ENCODE data around the gene FBXL17. TPM values are rescaled to one million over a fixed set of nuclear protein-coding genes. Genes with fewer than 3 reads are reported as not detected.

Gene FBXL17
- total RNA-seq, 1 experiment from 2014 or later = 8.3 TPM

DNA sequence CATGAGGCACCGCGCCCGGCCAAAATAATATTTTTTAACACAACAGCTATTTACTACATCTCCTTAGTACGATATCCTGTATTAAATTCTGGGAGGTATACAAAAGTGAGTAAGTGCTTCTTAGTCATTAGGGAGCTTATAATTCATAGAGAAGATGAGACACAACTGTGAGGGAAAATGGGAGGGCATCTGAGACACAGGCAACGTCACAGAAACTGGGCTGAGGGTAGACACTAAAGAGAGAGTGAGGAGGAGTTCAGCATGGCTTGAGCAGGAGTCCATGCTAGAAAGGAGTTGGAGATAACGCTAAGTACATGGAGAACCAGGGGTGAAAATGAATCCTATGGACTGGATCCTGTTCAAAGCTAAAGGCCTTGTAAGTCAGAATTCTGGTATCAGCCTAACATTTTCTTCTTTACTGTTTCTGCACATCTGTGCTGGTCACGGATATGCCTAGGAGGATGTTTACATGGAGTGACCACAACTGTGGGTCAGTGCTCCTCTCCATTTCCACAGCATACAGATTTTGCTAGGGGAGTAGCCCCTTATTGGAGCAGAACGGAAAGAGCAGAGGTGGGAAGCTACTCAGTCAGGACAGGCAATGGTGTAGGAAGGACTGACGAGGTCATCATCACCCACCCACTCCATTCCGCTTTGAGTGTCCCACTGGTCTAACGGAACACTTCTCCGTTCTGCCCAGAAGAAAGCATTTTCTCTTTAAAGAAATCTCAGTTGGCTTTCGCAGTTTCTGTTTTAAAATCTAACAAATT lies 400.8 kb downstream of the FBXL17 start:
- in situ Hi-C loops (cut with HindIII; ENCODE audit: low sequenced_read_pairs) = no loop called here
- no peak for DNase-seq (ENCODE audit: low spot score)

DNA sequence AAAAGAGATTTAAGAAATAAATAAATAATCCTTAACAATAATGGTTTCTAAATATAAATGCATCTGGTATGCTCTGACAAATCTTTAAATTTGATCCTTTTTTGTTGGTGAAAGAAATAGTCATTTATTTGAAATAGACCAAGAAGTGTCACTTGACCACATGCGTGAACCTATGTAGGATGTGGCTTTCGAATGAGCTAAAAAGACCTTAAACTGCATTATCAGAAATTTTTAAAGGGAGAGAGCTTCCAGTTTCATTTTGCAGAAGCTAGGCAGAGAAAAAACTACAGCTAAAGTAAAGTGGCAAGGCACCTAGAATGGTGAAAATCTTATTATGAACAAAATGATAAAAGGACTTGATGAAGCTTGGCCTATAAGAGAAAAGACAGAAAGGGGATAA lies 402.0 kb downstream of the FBXL17 start:
- in situ Hi-C loops (cut with HindIII; ENCODE audit: low sequenced_read_pairs) = no loop called here
- DNase-seq (ENCODE audit: low spot score) = no peak

DNA sequence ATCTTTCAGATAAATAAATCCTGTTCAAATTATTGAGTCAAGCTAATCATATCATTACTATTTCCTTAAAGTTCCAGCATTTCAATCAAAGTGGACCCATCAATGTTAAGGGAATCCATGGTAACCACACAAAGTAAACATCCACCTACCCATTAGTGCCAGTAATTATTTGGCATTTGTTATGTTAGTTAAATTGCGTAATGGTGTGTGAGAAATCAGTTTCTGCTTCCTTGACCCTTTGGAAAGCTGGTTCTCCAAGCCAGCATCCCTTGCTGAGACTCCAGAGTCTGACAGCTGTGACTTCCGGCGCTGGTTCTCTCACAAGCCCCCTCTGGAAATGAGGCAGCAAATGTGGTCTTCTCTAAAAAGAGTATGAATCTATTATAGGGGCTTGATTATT lies 402.6 kb downstream of the FBXL17 start:
- in situ Hi-C loops (cut with HindIII; ENCODE audit: low sequenced_read_pairs) = no loop called here
- no peak for DNase-seq (ENCODE audit: low spot score)

DNA sequence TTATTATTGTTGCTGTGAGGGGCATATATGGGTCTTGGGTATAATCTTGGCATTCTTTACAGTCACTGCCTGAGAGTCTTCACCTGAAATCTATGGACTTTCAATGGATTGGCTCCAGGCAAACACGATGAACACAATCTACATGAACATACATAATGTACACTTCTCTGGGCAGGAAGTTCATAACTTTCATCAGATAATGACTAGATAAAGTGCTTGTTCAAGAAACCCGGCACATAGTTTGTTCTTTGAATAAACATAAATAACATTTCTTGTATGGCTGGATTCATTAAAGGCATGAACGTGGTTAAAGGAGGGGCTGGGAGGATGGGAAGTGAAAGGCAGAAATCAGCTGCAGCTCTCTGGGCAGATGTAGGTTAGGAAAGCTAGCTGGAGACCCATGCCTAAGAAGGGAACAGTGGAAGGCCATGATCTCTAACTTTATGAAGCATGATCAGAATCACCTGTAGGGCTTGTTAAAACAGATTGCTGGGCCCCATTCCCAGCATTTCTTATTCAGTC lies 404.3 kb downstream of the FBXL17 start:
- in situ Hi-C loops (cut with HindIII; ENCODE audit: low sequenced_read_pairs) = no loop called here
- DNase-seq (ENCODE audit: low spot score) = no peak

DNA sequence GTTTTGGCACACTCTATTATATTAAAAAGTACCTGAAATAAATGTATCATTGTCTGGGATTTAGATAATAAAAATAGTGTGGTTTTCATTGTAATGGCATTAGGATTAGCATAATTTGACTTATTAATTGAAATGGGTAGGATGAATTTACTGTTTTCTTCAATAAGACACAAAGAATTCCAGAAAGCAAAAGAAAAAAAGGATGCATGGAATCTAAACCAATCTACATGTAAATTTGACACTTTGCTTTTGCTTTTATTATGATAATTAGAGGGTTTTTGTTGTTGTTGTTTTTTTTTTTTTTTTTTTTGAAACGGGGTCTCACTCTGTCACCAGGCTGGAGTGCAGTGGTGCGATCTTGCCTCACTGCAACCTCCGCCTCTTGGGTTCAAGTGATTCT lies 406.3 kb downstream of the FBXL17 start:
- DNase-seq (ENCODE audit: low spot score) = no peak
- in situ Hi-C loops (cut with HindIII; ENCODE audit: low sequenced_read_pairs) = no loop called here

DNA sequence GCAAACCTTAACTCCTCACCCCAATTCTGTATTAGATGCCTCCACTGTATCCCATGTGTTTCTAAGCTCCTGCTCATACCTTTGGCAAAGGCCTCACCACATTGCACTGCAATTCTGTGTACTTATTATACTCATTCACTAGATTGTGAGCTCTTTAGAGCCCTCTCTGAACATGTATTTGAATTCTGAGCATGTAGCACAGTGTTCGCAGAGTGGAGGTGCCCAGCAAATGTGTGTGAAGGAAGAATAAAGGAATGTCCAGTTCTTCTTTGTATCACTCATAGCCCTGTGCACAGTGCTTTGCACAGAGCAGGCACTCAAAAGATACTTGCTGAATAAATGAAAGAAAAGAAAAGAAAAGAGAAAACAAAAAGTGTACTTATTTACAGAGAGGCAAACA lies 410.1 kb downstream of the FBXL17 start:
- in situ Hi-C loops (cut with HindIII; ENCODE audit: low sequenced_read_pairs) = no loop called here

DNA sequence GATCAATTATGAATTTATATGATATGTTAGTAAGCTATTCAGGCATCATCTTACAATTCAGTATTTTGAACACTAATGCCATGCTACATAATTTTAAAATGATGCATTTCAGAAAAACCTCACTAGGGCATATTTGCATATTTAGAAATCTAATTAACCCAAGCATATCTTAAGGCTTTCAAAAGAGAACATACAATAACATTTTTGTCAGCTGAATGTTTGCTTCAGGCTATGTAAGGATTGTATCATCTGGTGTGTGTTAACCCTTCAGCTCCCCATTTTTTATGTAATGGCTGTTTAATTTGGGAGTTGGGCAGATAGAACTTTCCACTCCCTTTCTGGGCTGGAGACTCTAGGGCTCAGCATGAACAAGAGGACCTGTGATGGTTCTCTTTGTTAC lies 412.1 kb downstream of the FBXL17 start:
- in situ Hi-C loops (cut with HindIII; ENCODE audit: low sequenced_read_pairs) = no loop called here
- no peak for DNase-seq (ENCODE audit: low spot score)

More for the DNA sequence above, 410.1 kb downstream of the FBXL17 start:
- DNase-seq (ENCODE audit: low spot score) = no peak

DNA sequence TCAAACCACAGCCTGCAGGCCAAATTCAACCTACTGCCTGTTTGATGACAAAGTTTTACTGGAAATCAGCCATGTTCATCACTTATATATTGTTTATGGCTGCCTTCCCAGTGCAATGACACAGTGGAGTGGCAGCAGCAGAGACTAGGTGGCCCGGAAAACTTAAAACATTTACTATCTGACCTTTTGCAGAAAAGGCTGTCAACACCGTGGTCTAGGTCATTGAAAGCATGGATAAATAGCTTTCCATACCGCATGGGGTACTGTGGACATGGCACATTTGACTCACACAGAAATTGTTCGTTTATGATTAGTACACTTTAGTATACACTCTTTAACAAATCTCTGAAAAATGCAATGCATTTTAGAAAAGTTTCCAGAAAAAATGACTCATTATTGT lies 412.9 kb downstream of the FBXL17 start:
- in situ Hi-C loops (cut with HindIII; ENCODE audit: low sequenced_read_pairs) = no loop called here
- DNase-seq (ENCODE audit: low spot score) = no peak

DNA sequence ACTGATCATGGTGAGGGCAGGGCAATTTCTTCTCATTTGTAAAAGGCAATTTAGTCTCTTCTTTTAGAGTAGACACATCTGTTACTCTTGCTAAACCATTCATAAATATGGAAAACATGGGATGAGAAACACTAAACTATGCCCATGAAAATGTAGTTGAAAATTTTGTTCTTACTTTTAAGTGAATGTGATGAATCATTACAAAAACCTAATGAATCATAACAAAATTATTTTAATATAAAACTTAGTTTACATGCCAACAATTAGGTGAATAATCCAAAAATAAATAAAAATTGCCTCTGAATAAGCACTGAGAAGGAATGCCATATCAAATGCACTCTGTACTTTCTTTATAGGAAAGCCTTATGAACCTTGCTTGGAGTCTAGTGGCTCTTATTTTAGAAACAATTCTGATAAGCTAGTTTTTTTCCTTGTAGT lies 413.5 kb downstream of the FBXL17 start:
- in situ Hi-C loops (cut with HindIII; ENCODE audit: low sequenced_read_pairs) = no loop called here
- DNase-seq (ENCODE audit: low spot score) = no peak

DNA sequence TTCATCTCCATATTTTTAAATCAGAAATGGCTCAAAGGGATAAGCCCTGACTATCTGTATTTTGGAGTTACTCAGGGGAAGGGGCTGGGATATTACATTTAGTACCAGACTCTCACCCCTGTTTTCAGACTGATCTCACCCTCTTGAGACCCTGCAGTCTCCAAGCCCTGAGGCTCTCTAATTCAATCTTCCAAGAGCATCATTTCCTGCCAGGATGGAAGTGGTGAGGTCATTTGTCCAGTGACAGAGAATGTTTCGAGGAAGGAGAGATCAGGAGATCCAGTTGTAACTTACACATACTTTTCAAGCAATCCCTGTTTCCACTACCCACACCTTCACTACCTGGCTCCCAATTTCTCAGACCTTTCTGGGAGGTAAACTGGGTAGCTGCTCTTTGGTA lies 415.7 kb downstream of the FBXL17 start:
- DNase-seq (ENCODE audit: low spot score) = no peak
- in situ Hi-C loops (cut with HindIII; ENCODE audit: low sequenced_read_pairs) = no loop called here

DNA sequence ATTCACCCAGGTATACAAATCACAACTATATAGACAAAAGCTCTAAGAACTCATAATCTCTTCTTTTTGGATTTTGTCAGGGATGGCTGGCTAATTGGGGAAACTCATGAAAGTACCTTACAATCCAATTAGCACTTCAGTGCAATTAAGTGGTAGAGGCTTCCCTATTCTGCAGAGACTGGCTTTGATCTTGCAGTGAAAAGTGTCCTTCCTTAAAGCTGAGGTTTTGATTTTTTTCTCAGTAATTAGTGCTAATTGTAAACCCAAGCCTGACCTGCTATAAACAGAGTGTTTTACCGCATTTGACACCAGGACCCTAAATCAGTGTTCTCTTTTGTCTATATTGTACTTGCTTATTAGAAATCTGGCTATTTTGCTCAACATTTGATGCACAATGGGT lies 417.2 kb downstream of the FBXL17 start:
- DNase-seq (ENCODE audit: low spot score) = no peak
- in situ Hi-C loops (cut with HindIII; ENCODE audit: low sequenced_read_pairs) = no loop called here

DNA sequence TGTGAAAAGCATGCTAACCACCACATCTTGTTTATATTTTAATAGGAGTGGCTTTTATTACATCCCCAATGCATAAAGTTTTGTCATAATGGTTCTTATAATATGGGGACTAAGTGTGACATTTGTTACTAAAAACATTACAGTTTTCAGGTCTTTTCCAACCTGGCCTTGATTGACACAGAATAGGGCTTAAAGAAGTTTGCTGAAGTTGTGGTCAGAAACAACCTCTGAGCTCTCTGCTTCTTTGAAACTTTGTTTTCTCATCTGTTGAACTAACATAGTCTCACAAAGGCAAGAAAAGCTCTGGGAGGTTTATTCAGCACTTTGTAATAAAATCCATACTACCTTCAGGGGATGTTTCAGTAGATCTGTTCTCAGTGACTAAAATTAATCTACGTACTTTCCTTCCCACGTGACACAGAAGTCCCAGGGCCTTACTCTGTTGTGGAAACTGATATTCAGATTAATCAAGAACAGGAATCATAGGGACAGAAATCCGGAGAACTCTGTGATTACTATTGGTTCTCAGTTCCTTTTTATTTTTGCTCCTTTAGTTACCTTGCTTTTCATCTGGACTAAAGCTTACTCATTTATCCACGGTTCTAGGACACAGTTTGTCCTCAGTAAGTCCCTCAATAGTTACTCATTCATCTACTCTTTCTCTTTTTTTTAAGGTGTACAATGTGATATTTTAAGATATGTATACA lies 422.2 kb downstream of the FBXL17 start:
- DNase-seq (ENCODE audit: low spot score) = no peak
- in situ Hi-C loops (cut with HindIII; ENCODE audit: low sequenced_read_pairs) = no loop called here

DNA sequence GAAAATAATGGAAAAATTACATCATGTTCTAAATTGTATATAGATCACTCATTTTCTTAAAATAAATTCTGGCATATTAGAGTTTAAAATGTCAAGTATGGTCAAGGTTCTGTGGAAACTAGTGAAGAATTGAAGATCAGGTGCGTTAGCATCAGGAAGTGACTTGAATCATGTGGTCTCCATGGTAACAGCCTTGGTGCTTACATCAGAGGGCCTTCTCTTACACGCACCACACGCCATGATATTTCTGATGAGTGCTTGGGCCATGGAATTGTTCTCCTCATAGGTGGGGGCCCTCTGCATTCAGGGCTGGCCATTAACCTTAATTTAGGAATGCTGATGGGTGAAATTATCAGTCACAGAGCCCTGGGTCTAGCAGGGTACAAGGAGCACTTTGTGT lies 423.0 kb downstream of the FBXL17 start:
- in situ Hi-C loops (cut with HindIII; ENCODE audit: low sequenced_read_pairs) = no loop called here
- DNase-seq (ENCODE audit: low spot score) = no peak

DNA sequence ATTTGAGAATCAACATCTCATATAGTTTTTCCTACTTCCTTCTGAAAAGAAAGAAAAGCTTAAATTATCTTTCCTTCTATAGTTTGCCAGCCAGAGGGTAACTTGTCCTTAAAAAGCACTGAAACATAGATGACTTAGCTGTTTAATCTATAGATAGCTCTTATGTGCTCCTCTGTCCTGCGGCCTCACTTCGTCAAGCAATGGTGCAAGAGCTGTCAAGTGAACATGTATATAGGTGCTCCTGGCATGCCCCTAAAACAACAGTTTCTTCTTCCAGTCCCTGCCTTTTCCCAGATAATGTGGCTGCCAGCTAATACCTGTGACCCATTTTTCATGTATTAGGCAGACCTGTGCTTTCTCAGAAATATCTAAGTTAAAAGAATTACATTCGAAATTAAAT lies 423.5 kb downstream of the FBXL17 start:
- in situ Hi-C loops (cut with HindIII; ENCODE audit: low sequenced_read_pairs) = no loop called here

DNA sequence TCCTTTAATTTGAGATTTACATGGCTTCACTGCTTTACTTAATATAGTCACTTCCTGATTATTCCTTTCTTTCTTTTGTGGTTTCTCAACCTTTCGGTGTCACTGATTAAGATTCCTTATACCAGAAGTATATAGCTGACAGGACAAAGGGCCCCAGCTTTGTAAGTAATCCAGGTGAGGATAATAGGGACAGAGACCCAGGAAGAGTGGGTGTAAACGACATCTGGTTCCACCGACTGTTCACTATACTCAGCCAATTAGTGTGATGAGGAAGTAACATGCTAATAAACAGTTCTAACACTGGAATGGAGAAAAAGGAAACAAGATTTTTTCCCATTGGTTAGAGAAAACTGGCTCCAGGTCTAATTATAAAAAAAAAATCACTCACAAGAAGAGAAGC lies 424.8 kb downstream of the FBXL17 start:
- DNase-seq (ENCODE audit: low spot score) = no peak
- in situ Hi-C loops (cut with HindIII; ENCODE audit: low sequenced_read_pairs) = no loop called here

More for the DNA sequence above, 423.5 kb downstream of the FBXL17 start:
- DNase-seq (ENCODE audit: low spot score) = no peak

DNA sequence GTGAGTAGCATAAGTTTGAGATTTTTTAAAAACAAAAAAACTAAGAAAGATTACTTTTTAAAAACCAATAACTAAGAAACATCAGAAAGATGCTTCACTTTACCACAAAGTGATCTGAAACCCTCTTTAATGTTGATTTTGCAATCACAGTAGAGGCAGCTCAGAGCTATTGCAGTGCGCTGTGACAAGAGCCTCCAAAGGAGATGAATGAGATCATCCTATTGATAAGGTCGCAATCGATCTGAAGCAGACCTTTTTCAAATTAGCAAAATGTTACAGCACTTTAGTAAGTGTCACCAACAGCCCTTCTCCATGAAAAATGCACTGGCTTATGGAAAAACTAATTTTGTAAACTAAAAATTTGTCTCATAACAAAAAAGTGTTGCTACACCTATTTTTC lies 426.6 kb downstream of the FBXL17 start:
- in situ Hi-C loops (cut with HindIII; ENCODE audit: low sequenced_read_pairs) = no loop called here
- DNase-seq (ENCODE audit: low spot score) = no peak

DNA sequence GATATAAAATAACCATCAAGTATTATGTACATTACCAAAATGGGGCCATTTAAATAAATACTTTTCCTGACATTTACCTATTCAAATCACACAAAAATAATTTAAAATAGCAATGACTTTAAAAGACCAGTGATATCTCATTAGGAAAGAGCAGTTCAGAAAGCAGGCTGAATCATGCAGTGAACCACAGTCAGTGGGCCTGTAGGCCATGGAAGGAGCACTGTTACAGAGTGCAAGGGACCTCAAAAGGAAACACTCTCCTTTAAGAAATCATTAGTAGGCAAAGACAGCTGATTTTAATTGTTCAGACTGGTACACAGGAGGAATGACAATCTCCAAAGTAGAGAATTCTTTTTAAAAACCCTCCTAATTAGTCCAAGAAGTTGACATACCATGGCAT lies 427.6 kb downstream of the FBXL17 start:
- no peak for DNase-seq (ENCODE audit: low spot score)
- in situ Hi-C loops (cut with HindIII; ENCODE audit: low sequenced_read_pairs) = no loop called here

DNA sequence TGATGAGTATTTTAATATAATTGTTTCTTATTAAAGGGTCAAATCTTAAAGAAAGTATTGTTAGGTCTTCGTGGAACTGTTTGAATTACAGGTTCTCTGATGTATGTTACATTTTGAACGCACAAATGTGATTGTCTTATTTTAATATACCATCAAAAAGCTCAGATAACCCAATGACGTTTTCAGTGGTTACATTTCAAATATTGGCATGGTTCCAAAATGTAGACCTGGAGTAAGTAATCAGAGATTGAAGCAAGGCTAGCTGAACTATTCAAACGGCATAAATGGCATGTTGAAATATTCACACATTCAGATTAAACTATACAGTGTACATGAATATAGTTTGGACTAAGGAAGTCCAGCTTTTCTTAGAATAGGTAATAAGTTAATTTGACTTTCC lies 429.4 kb downstream of the FBXL17 start:
- DNase-seq (ENCODE audit: low spot score) = no peak
- in situ Hi-C loops (cut with HindIII; ENCODE audit: low sequenced_read_pairs) = no loop called here

DNA sequence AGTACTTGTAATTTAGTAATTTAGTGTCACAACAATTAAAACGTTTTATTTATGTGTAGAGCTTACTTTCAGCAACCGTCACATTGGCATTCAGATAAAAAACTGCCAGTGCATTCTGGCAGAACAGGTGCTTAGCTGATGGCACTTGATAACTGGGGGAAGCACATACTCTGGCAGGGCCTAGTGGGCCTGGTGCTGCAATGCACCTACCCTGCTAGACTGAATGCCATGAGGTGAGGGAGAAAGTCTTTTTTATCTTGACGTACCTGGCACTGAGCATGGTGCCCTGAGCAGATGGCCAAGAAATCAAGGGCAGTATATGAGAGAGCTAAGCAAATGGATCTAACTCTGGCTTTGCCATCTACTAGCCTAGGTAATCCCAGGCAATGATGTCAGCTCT lies 430.6 kb downstream of the FBXL17 start:
- DNase-seq (ENCODE audit: low spot score) = peak; percentile 58
- in situ Hi-C loops (cut with HindIII; ENCODE audit: low sequenced_read_pairs) = no loop called here

DNA sequence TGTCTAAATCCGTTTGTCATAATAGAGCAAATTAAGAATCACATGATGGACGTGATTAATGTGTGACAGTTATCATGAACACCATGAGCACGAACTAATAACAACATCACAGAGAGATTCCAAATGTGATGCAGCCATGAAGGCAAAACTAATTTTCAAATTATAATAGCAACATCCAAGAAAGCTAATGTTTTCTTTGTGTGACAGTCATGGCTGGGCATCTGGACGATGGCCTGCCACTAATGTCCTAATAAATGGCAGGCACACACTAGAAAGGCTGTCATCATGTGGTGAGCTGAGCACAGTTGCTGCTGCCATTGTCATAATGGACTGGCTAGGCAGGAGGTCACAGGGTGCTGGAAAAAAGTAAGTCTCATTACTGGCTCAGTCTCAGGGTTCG lies 431.1 kb downstream of the FBXL17 start:
- no peak for DNase-seq (ENCODE audit: low spot score)
- in situ Hi-C loops (cut with HindIII; ENCODE audit: low sequenced_read_pairs) = no loop called here

All from G401 (cell line).